IMR-90 (cell line): Measurements from ENCODE around the gene DIP2C. TPM values are rescaled to one million over a fixed set of nuclear protein-coding genes. Genes with fewer than 3 reads are reported as not detected.

Experiments used
- ATAC-seq: fragments of 200-7000 bp; cut with Tn5 transposase; 2 replicates; pipeline ENCODE4 v1.9.1; 2020; ENCODE audit warnings: low read depth, mild to moderate bottlenecking, moderate library complexity
- BruUV-seq: library from RNA; stranded (reverse); fragments of 400-500 nt; replicated peaks from 2 replicates; lab custom pipeline; 2021; lab: Mats Ljungman, UMichigan
- CTCF ChIA-PET: fragments of 300-600 bp; formaldehyde crosslinking; extraction: SDS; loops from one replicate; lab custom pipeline; 2021; ENCODE audit warnings: antibody characterized with exemption; lab: Yijun Ruan, JAX
- POLR2A ChIA-PET: fragments of 300-600 bp; sonication (Branson Sonifier 250); formaldehyde crosslinking; loops from one replicate; lab custom pipeline; 2022; ENCODE audit warnings: antibody characterized with exemption; ENCODE audit not compliant: unreplicated experiment; lab: Charles Lee
- DNase-seq: peaks from one replicate; pipeline ENCODE4 v3.0.0; 2013
- H2AFZ ChIP-seq: replicated peaks from 2 replicates; pipeline ENCODE3; 2013; ENCODE audit warnings: low read length, mild to moderate bottlenecking; ENCODE audit not compliant: poor library complexity
- H2AK5ac ChIP-seq: 2 replicates; pipeline ENCODE4 v1.6.1; 2013; ENCODE audit warnings: low read depth, low read length, inconsistent platforms
- H2AK9ac ChIP-seq: replicated peaks from 2 replicates; pipeline ENCODE3; 2013; ENCODE audit warnings: mild to moderate bottlenecking, low read depth, low read length, moderate library complexity; ENCODE audit not compliant: poor library complexity
- H2BK120ac ChIP-seq: 2 replicates; pipeline ENCODE4 v1.6.1; 2013; ENCODE audit warnings: low read depth, low read length, inconsistent platforms
- H2BK15ac ChIP-seq: 3 replicates; pipeline ENCODE4 v1.6.1; 2013; ENCODE audit warnings: low read depth, low read length, inconsistent platforms
- H2BK20ac ChIP-seq: 2 replicates; pipeline ENCODE4 v1.6.1; 2013; ENCODE audit warnings: low read depth, mild to moderate bottlenecking, inconsistent platforms, low read length, moderate library complexity
- H2BK5ac ChIP-seq: 2 replicates; pipeline ENCODE4 v1.6.1; 2013; ENCODE audit warnings: mild to moderate bottlenecking, low read depth, low read length, inconsistent platforms; ENCODE audit not compliant: poor library complexity, severe bottlenecking
- H3K14ac ChIP-seq: replicated peaks from 2 replicates; pipeline ENCODE4 v1.6.1; 2013; ENCODE audit warnings: low read depth, low read length, inconsistent platforms
- H3K18ac ChIP-seq: 2 replicates; pipeline ENCODE4 v1.6.1; 2013; ENCODE audit warnings: low read depth, low read length, control low read depth
- H3K23ac ChIP-seq: 2 replicates; pipeline ENCODE4 v1.6.1; 2013; ENCODE audit warnings: low read depth, low read length, inconsistent platforms
- H3K27ac ChIP-seq: 2 replicates; pipeline ENCODE4 v1.5.1; 2013; ENCODE audit warnings: mild to moderate bottlenecking, control low read depth, low read length; ENCODE audit not compliant: insufficient read depth
- H3K27me3 ChIP-seq: 2 replicates; pipeline ENCODE4 v1.6.1; 2013; ENCODE audit warnings: low read length; ENCODE audit not compliant: control insufficient read depth, insufficient read depth
- H3K36me3 ChIP-seq: 2 replicates; pipeline ENCODE4 v1.6.1; 2013; ENCODE audit warnings: low read length, mixed read lengths; ENCODE audit not compliant: control insufficient read depth, insufficient read depth
- H3K4ac ChIP-seq: 2 replicates; pipeline ENCODE4 v1.6.1; 2013; ENCODE audit warnings: low read depth, low read length, inconsistent platforms
- H3K4me1 ChIP-seq: 2 replicates; pipeline ENCODE4 v1.6.1; 2013; ENCODE audit warnings: low read length, mixed read lengths; ENCODE audit not compliant: control insufficient read depth, insufficient read depth
- H3K4me2 ChIP-seq: 2 replicates; pipeline ENCODE4 v1.6.1; 2013; ENCODE audit warnings: low read depth, mild to moderate bottlenecking, control low read depth, low read length, moderate library complexity
- H3K4me3 ChIP-seq: 2 replicates; pipeline ENCODE4 v1.5.1; 2013; ENCODE audit warnings: low read depth, mild to moderate bottlenecking, control low read depth, low read length, moderate library complexity; ENCODE audit not compliant: insufficient read depth
- H3K56ac ChIP-seq: 2 replicates; pipeline ENCODE4 v1.6.1; 2013; ENCODE audit warnings: low read length, inconsistent platforms; ENCODE audit not compliant: insufficient read depth; ENCODE audit errors: extremely low read depth
- H3K79me1 ChIP-seq, 2 experiments: 2 replicates each; pipeline ENCODE4 v1.6.1; 2013; ENCODE audit warnings: low read length in 2 of 2, inconsistent platforms in 1 of 2, low read depth in 1 of 2
- H3K9ac ChIP-seq: 2 replicates; pipeline ENCODE4 v1.6.1; 2013; ENCODE audit warnings: low read depth, low read length, control low read depth
- H3K9me1 ChIP-seq: 2 replicates; pipeline ENCODE4 v1.6.1; 2013; ENCODE audit warnings: low read length, inconsistent platforms; ENCODE audit not compliant: insufficient read depth
- H3K9me3 ChIP-seq: 2 replicates; pipeline ENCODE4 v1.6.1; 2013; ENCODE audit warnings: low read length; ENCODE audit not compliant: control insufficient read depth, insufficient read depth
- H4K20me1 ChIP-seq: 2 replicates; pipeline ENCODE4 v1.6.1; 2013; ENCODE audit warnings: low read length, inconsistent platforms; ENCODE audit not compliant: insufficient read depth
- H4K5ac ChIP-seq: 2 replicates; pipeline ENCODE4 v1.6.1; 2013; ENCODE audit warnings: mild to moderate bottlenecking, low read depth, low read length, control low read depth
- H4K8ac ChIP-seq, 2 experiments: 2 replicates each; pipeline ENCODE4 v1.6.1; 2013; ENCODE audit warnings: low read depth in 2 of 2, low read length in 2 of 2, control low read depth in 1 of 2, inconsistent platforms in 1 of 2
- H4K91ac ChIP-seq: 2 replicates; pipeline ENCODE4 v1.6.1; 2013; ENCODE audit warnings: low read depth, low read length, inconsistent platforms; ENCODE audit not compliant: insufficient read depth
- BHLHE40 ChIP-seq: fragments of 150-350 bp; IDR thresholded peaks from 2 replicates; pipeline ENCODE4 v1.6.1; 2016; ENCODE audit warnings: mild to moderate bottlenecking, low read depth, low read length
- CEBPB ChIP-seq: IDR thresholded peaks from 2 replicates; pipeline ENCODE4 v1.6.1; 2012; ENCODE audit warnings: low read depth, low read length, improper control_type of control experiment
- CHD1 ChIP-seq: IDR thresholded peaks from 2 replicates; pipeline ENCODE4 v1.6.1; 2012; ENCODE audit warnings: low read depth, low read length, improper control_type of control experiment
- CTCF ChIP-seq: conservative IDR thresholded peaks from 2 replicates; pipeline ENCODE4 v1.5.1; 2012; ENCODE audit warnings: mild to moderate bottlenecking, low read depth, low read length, improper control_type of control experiment
- ELK1 ChIP-seq: fragments of 150-350 bp; IDR thresholded peaks from 2 replicates; pipeline ENCODE4 v1.6.1; 2016; ENCODE audit warnings: low read depth, mild to moderate bottlenecking, low read length, moderate library complexity, borderline replicate concordance
- FOS ChIP-seq: fragments of 150-350 bp; IDR thresholded peaks from 2 replicates; pipeline ENCODE4 v1.6.1; 2016; ENCODE audit warnings: low read depth, low read length
- MAFK ChIP-seq: IDR thresholded peaks from 2 replicates; pipeline ENCODE4 v1.6.1; 2012; ENCODE audit warnings: low read depth, low read length, improper control_type of control experiment
- MAZ ChIP-seq: IDR thresholded peaks from 2 replicates; pipeline ENCODE4 v1.6.1; 2012; ENCODE audit warnings: low read depth, mild to moderate bottlenecking, low read length, improper control_type of control experiment, moderate library complexity, borderline replicate concordance
- MXI1 ChIP-seq: IDR thresholded peaks from 2 replicates; pipeline ENCODE4 v1.6.1; 2012; ENCODE audit warnings: low read depth, mild to moderate bottlenecking, low read length, moderate library complexity, borderline replicate concordance
- NFE2L2 ChIP-seq: fragments of 150-350 bp; IDR thresholded peaks from 2 replicates; pipeline ENCODE4 v1.6.1; 2016; ENCODE audit warnings: low read depth, mild to moderate bottlenecking, low read length
- POLR2A ChIP-seq: IDR thresholded peaks from 2 replicates; pipeline ENCODE4 v1.6.1; 2012; ENCODE audit warnings: mild to moderate bottlenecking, low read depth, low read length
- RAD21 ChIP-seq: IDR thresholded peaks from 2 replicates; pipeline ENCODE4 v1.6.1; 2012; ENCODE audit warnings: low read length, improper control_type of control experiment
- RCOR1 ChIP-seq: IDR thresholded peaks from 2 replicates; pipeline ENCODE4 v1.6.1; 2012; ENCODE audit warnings: mild to moderate bottlenecking, low read length, improper control_type of control experiment; ENCODE audit not compliant: insufficient replicate concordance
- RFX5 ChIP-seq: IDR thresholded peaks from 2 replicates; pipeline ENCODE4 v1.8.0; 2012; ENCODE audit warnings: low read depth, mild to moderate bottlenecking, low read length, moderate library complexity
- SMC3 ChIP-seq: fragments of 150-350 bp; IDR thresholded peaks from 2 replicates; pipeline ENCODE4 v1.6.1; 2016; ENCODE audit warnings: low read depth, mild to moderate bottlenecking, antibody characterized with exemption, low read length, moderate library complexity
- WGBS, 2 experiments: methylation state at CpG; one replicate each; pipeline versions ENCODE4 v1.1.5 to v1.1.7; 2013; ENCODE audit warnings: missing lambda C conversion rate in 2 of 2; ENCODE audit not compliant: insufficient read length in 1 of 2; ENCODE audit errors: extremely low coverage in 2 of 2; 5-methylcytosine and 5-hydroxymethylcytosine counted together
- dilution Hi-C: fragments of 300-500 bp; cut with HindIII; formaldehyde crosslinking; loops from one replicate; pipeline ENCODE4 v1.14.3; 2018; ENCODE audit warnings: low sequenced_read_pairs; ENCODE audit not compliant: unreplicated experiment
- in situ Hi-C: fragments of 300-500 bp; cut with MboI; formaldehyde crosslinking; loops from 3 replicates; pipeline ENCODE4 v1.14.3; 2019; ENCODE audit warnings: low sequenced_read_pairs, inconsistent platforms, mixed read lengths
- intact Hi-C: fragments of 100-400 bp; cut with micrococcal nuclease; formaldehyde crosslinking; loops from 2 replicates; pipeline ENCODE4 v1.10.0; 2022
- polyA plus RNA-seq, 3 experiments: library from polyadenylated mRNA; depleted of rRNA; stranded (reverse); fragments of >200 nt; gene quantifications; 2 replicates each; pipeline ENCODE4 v1.2.3, GENCODE V29; 2012; ENCODE audit warnings: low replicate concordance in 1 of 3
- total RNA-seq: library from RNA; depleted of rRNA; stranded (reverse); fragments of >200 nt; gene quantifications from 2 replicates; pipeline ENCODE4 v1.2.3, GENCODE V29; 2012

The DIP2C gene
- total and polyA plus RNA-seq, 2 of the 4 experiments (the other 2 are of a cell fraction) = 8.6 to 17.3 TPM

- peaks cover 0 to 23% of the 10 kb centered on the region in 2 experiments; a peak in 3 of 4 replicates for H3K79me1 ChIP-seq
- POLR2A ChIA-PET = interaction anchor here (0.5 to 0.6 kb wide), 3 partner anchors 11 to 97 kb away, joined by 3 read pairs; no protein-coding TSS in a partner anchor
- intact Hi-C loops (no loop called here), in situ Hi-C loops (no loop called here), dilution Hi-C loops (no loop called here)
- peak overlapping the region; percentile 40 to 87 for H4K8ac ChIP-seq
- H3K14ac ChIP-seq = peak overlapping the region; percentile 92
- peak overlapping the region; percentile 88 for H3K23ac ChIP-seq
- H3K56ac ChIP-seq = peak overlapping the region; percentile 80
- peak overlapping the region; percentile 96 for H2BK5ac ChIP-seq
- peak overlapping the region; percentile 88 for H2AFZ ChIP-seq
- H3K9me3 ChIP-seq = no peaks in the 10 kb centered on the region
- H3K36me3 ChIP-seq = peaks cover 20% of the 10 kb centered on the region
- peak overlapping the region; percentile 93 for H2AK9ac ChIP-seq
- H3K4me2 ChIP-seq = peak overlapping the region; percentile 90
- peak overlapping the region; percentile 73 for H2AK5ac ChIP-seq
- peak overlapping the region; percentile 82 for H3K27ac ChIP-seq
- no peaks in the 10 kb centered on the region for H3K27me3 ChIP-seq
- peak overlapping the region; percentile 85 for H3K4ac ChIP-seq
- peak; percentile 97 for ATAC-seq
- peak overlapping the region; percentile 32; the same call in 1 of the 2 replicates for H3K4me3 ChIP-seq
- peaks cover 2% of the 10 kb centered on the region for H3K4me1 ChIP-seq
- H3K18ac ChIP-seq = peak overlapping the region; percentile 70
- DNase-seq = peak; percentile 96
- peak overlapping the region; percentile 78 for H4K91ac ChIP-seq
- BruUV-seq = no TSS peak
- peak overlapping the region; percentile 52 for H3K9ac ChIP-seq
- peak overlapping the region; percentile 80 for H4K5ac ChIP-seq
- H2BK20ac ChIP-seq = peak overlapping the region; percentile 63; the same call in 1 of the 2 replicates
- H4K20me1 ChIP-seq = peaks cover 5% of the 10 kb centered on the region; the same call in 1 of the 2 replicates
- WGBS, 2 experiments = 0% methylated on average over 6 of the region's 15 CpGs; no CpG with 5 or more reads in 1 of the 2 experiments
- peak overlapping the region; percentile 75 for H2BK120ac ChIP-seq
- peak overlapping the region; percentile 89; the same call in 2 of the 3 replicates for H2BK15ac ChIP-seq
- H3K9me1 ChIP-seq = peaks cover 18% of the 10 kb centered on the region
- CTCF ChIA-PET = interaction anchor here (0.6 to 1.4 kb wide), 3 partner anchors 8 to 12 kb away, joined by 3 to 10 read pairs (median 3); no protein-coding TSS in a partner anchor
- TF ChIP-seq POLR2A = peak; percentile 52; the same call in 1 of the 2 replicates
- peak; percentile 25; the same call in 1 of the 2 replicates for TF ChIP-seq RAD21
- no peak for TF ChIP-seq RFX5
- peak; percentile 42; the same call in 1 of the 2 replicates for TF ChIP-seq FOS
- TF ChIP-seq BHLHE40 = peak; percentile 27; the same call in 1 of the 2 replicates
- no peak for TF ChIP-seq NFE2L2
- no peak for TF ChIP-seq CTCF
- peak; percentile 30 for TF ChIP-seq MAFK
- TF ChIP-seq CEBPB = no peak
- TF ChIP-seq MXI1 = peak; percentile 89; the same call in 1 of the 2 replicates
- TF ChIP-seq ELK1 = no peak
- TF ChIP-seq MAZ = no peak
- TF ChIP-seq RCOR1 = no peak
- TF ChIP-seq CHD1 = no peak
- TF ChIP-seq SMC3 = no peak
These were observed 359.9 kb downstream of the DIP2C start for GRCh38 chr10:329361-330099.
